SU-DHL-6 (cell line): ENCODE results near the gene TNXB.

Experiments used
- H2AFZ ChIP-seq: fragments of 200-600 bp; sonication (generic); 2 replicates; pipeline ENCODE4 v1.6.1; 2014; ENCODE audit warnings: low read depth, mild to moderate bottlenecking, moderate library complexity, mixed read lengths, antibody characterized with exemption, low read length; ENCODE audit not compliant: severe bottlenecking
- H3F3A ChIP-seq: fragments of 200-600 bp; shearing (Covaris generic); 2 replicates; pipeline ENCODE4 v1.6.0; 2016; ENCODE audit warnings: antibody characterized with exemption, mild to moderate bottlenecking; ENCODE audit not compliant: insufficient read depth
- H3K27ac ChIP-seq: fragments of 200-600 bp; sonication (generic); 2 replicates; pipeline ENCODE4 v1.5.1; 2016; ENCODE audit warnings: low read depth, mild to moderate bottlenecking, low read length, moderate library complexity, mixed read lengths
- H3K27me3 ChIP-seq: fragments of 200-600 bp; sonication (generic), shearing (Covaris generic); 2 replicates; pipeline ENCODE4 v1.6.0; 2014; ENCODE audit warnings: mild to moderate bottlenecking, low read length
- H3K36me3 ChIP-seq: fragments of 200-600 bp; sonication (generic); 2 replicates; pipeline ENCODE4 v1.6.1; 2014; ENCODE audit warnings: mild to moderate bottlenecking, low read length, mixed read lengths
- H3K4me2 ChIP-seq: fragments of 300-600, 200-600 bp; shearing (Covaris generic), sonication (generic); 2 replicates; pipeline ENCODE4 v1.6.0; 2014; ENCODE audit warnings: low read length, low read depth, mild to moderate bottlenecking; ENCODE audit not compliant: poor library complexity, severe bottlenecking
- H3K4me3 ChIP-seq: fragments of 200-600 bp; sonication (generic); 2 replicates; pipeline ENCODE4 v1.5.1; 2014; ENCODE audit warnings: antibody characterized with exemption, low read length, mild to moderate bottlenecking, mixed read lengths; ENCODE audit not compliant: insufficient read depth, poor library complexity, severe bottlenecking
- H3K79me2 ChIP-seq: fragments of 200-600 bp; sonication (generic); 2 replicates; pipeline ENCODE4 v1.6.1; 2014; ENCODE audit warnings: mild to moderate bottlenecking, low read length, moderate library complexity; ENCODE audit not compliant: insufficient read depth
- H3K9ac ChIP-seq: fragments of 200-600 bp; sonication (generic); 2 replicates; pipeline ENCODE4 v1.7.0; 2014; ENCODE audit warnings: mild to moderate bottlenecking, low read length
- H3K9me2 ChIP-seq: fragments of 200-600 bp; sonication (generic); replicated peaks from 2 replicates; pipeline ENCODE4 v1.6.1; 2014; ENCODE audit warnings: low read length; ENCODE audit not compliant: insufficient read depth
- H3K9me3 ChIP-seq: fragments of 200-600 bp; sonication (generic); 2 replicates; pipeline ENCODE4 v1.6.1; 2014; ENCODE audit warnings: low read length, mixed read lengths; ENCODE audit not compliant: insufficient read depth
- H4K20me1 ChIP-seq: fragments of 200-600 bp; sonication (generic); 2 replicates; pipeline ENCODE4 v1.6.1; 2014; ENCODE audit warnings: low read depth, mild to moderate bottlenecking, antibody characterized with exemption, low read length, moderate library complexity, mixed read lengths
- EZH2phosphoT487 ChIP-seq: fragments of 200-600 bp; sonication (generic), shearing (Covaris generic); conservative IDR thresholded peaks from 2 replicates; pipeline ENCODE4 v1.6.1; 2018; ENCODE audit warnings: mild to moderate bottlenecking, antibody characterized with exemption, low read length, moderate library complexity, mixed read lengths
- TF ChIP-seq, protein P1 (sequence below): fragments of 200-600 bp; sonication (generic); IDR thresholded peaks from one replicate; pipeline ENCODE4 v1.5.1; 2017; ENCODE audit warnings: antibody characterized with exemption, mild to moderate bottlenecking, low read length, moderate library complexity; ENCODE audit not compliant: insufficient read depth, poor library complexity, severe bottlenecking

Gene TNXB

GRCh38 chr6:32140420-32141046, 31.4 kb upstream of the TNXB start:
- H3K27ac ChIP-seq = no peak overlapping the region
- H4K20me1 ChIP-seq = no peaks in the 10 kb centered on the region
- H3K79me2 ChIP-seq = no peaks in the 10 kb centered on the region
- no peaks in the 10 kb centered on the region for H3K27me3 ChIP-seq
- H3K9ac ChIP-seq = no peak overlapping the region
- H3K4me3 ChIP-seq = no peak overlapping the region
- H3K36me3 ChIP-seq = no peaks in the 10 kb centered on the region
- TF ChIP-seq EZH2phosphoT487 = no peak
- TF ChIP-seq, protein P1, sequence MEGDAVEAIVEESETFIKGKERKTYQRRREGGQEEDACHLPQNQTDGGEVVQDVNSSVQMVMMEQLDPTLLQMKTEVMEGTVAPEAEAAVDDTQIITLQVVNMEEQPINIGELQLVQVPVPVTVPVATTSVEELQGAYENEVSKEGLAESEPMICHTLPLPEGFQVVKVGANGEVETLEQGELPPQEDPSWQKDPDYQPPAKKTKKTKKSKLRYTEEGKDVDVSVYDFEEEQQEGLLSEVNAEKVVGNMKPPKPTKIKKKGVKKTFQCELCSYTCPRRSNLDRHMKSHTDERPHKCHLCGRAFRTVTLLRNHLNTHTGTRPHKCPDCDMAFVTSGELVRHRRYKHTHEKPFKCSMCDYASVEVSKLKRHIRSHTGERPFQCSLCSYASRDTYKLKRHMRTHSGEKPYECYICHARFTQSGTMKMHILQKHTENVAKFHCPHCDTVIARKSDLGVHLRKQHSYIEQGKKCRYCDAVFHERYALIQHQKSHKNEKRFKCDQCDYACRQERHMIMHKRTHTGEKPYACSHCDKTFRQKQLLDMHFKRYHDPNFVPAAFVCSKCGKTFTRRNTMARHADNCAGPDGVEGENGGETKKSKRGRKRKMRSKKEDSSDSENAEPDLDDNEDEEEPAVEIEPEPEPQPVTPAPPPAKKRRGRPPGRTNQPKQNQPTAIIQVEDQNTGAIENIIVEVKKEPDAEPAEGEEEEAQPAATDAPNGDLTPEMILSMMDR = no peak
- H3K9me2 ChIP-seq = no peaks in the 10 kb centered on the region
- H3K9me3 ChIP-seq = no peaks in the 10 kb centered on the region
- no peaks in the 10 kb centered on the region for H3F3A ChIP-seq
- H3K4me2 ChIP-seq = no peak overlapping the region
- H2AFZ ChIP-seq = no peak overlapping the region

DNA sequence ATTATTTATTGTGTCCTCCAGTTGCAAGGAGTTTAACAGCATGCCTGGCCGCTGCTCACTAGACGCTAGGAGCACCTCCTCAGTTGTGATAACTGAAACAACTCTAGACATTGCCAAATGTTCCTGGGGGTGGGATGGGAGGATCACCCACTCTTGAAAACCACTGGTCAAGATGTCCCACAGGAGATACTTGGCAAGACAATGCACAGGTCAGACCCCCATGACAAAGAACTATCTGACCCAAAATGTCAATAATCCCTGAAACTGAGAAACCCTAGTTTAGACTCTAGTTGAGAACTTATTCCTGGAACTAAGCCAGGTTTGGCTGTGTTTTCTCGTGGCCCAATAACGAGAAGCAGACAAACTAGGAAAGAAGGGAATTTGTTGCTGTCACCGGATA, 30.5 kb upstream of the TNXB start:
- Histone ChIP-seq H3K9me3 (no peaks in the 10 kb centered on the region), H3K27me3 (no peaks in the 10 kb centered on the region), H3F3A (no peaks in the 10 kb centered on the region), H3K9ac (no peak overlapping the region), H3K36me3 (no peaks in the 10 kb centered on the region), H4K20me1 (no peaks in the 10 kb centered on the region), H3K4me3 (no peak overlapping the region), H3K4me2 (no peak overlapping the region), H2AFZ (no peak overlapping the region), H3K9me2 (no peaks in the 10 kb centered on the region), H3K27ac (no peak overlapping the region), H3K79me2 (no peaks in the 10 kb centered on the region)
- TF ChIP-seq, protein P1 = no peak
- TF ChIP-seq EZH2phosphoT487 = no peak

GRCh38 chr6:32137454-32137853, 28.3 kb upstream of the TNXB start:
- no peak overlapping the region for H2AFZ ChIP-seq
- H3K9ac ChIP-seq = no peak overlapping the region
- H3K79me2 ChIP-seq = no peaks in the 10 kb centered on the region
- no peaks in the 10 kb centered on the region for H4K20me1 ChIP-seq
- H3K4me3 ChIP-seq = no peak overlapping the region
- H3F3A ChIP-seq = no peaks in the 10 kb centered on the region
- no peaks in the 10 kb centered on the region for H3K9me3 ChIP-seq
- H3K9me2 ChIP-seq = no peaks in the 10 kb centered on the region
- TF ChIP-seq, protein P1 = no peak
- TF ChIP-seq EZH2phosphoT487 = no peak
- no peaks in the 10 kb centered on the region for H3K27me3 ChIP-seq
- H3K4me2 ChIP-seq = no peak overlapping the region
- H3K27ac ChIP-seq = no peak overlapping the region
- no peaks in the 10 kb centered on the region for H3K36me3 ChIP-seq

- H3K79me2 ChIP-seq = peaks cover 11% of the 10 kb centered on the region
- H3K9ac ChIP-seq = no peak overlapping the region
- no peaks in the 10 kb centered on the region for H3K27me3 ChIP-seq
- H3K4me3 ChIP-seq = no peak overlapping the region
- H3K9me3 ChIP-seq = no peaks in the 10 kb centered on the region
- H4K20me1 ChIP-seq = no peaks in the 10 kb centered on the region
- H2AFZ ChIP-seq = no peak overlapping the region
- no peak overlapping the region for H3K27ac ChIP-seq
- peaks cover 9% of the 10 kb centered on the region; the same call in 1 of the 2 replicates for H3F3A ChIP-seq
- no peaks in the 10 kb centered on the region for H3K36me3 ChIP-seq
- TF ChIP-seq, protein P1 = no peak
- TF ChIP-seq EZH2phosphoT487 = no peak
- no peak overlapping the region for H3K4me2 ChIP-seq
- no peaks in the 10 kb centered on the region for H3K9me2 ChIP-seq
These were observed 24.6 kb upstream of the TNXB start for GRCh38 chr6:32133786-32134185.
